ENCODE results near the gene ARHGEF40. TPM values are rescaled to one million over a fixed set of nuclear protein-coding genes. Genes with fewer than 3 reads are reported as not detected.

The ARHGEF40 gene
- total and polyA plus RNA-seq, 10 of the 15 experiments (the other 5 are each of a cell fraction or from before 2014, with no cell fraction given) = 0.03 to 0.31 (median 0.08) TPM; not detected in 2

DNA sequence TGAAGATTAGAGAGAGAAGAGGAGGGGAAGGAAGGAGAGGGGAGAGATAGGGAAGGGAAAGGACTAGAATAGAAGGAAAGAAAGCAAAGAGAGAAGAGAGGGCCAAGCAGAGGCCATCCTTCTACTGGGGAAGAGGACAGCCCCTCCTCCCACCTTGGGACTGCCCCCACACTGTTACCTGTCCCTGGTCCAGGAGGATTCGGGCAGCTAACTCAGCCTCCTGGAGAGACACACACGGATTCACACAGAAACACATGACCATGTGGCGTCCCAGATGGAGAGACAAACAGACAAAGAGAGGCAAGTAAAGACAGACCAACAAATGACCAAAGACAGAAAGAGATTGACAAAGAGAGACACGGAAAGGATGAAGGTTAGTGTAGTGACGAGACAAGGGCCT is 47.4 kb upstream of the ARHGEF40 start:
- Histone ChIP-seq H3K27me3 (replicated peaks in 1 of 2; ENCODE audit: control insufficient read depth in 2 of 2, insufficient read depth in 2 of 2, low read length in 1 of 2) (peaks cover 15 to 21% of the 10 kb centered on the region in 2 experiments), H3K4me1 (ENCODE audit: control insufficient read depth, insufficient read depth, low read length) (peaks cover 4% of the 10 kb centered on the region; the same call in 1 of the 2 replicates), H3K79me2 (ENCODE audit: control insufficient read depth, insufficient read depth, low read length) (no peaks in the 10 kb centered on the region), H3K9ac (ENCODE audit: control insufficient read depth, insufficient read depth, low read length) (no peak overlapping the region), H4K20me1 (ENCODE audit: control insufficient read depth, insufficient read depth) (no peaks in the 10 kb centered on the region), H3K4me2 (ENCODE audit: control insufficient read depth, insufficient read depth) (no peak overlapping the region), H3K27ac (ENCODE audit: control insufficient read depth, insufficient read depth) (no peak overlapping the region), H2AFZ (ENCODE audit: control insufficient read depth, low read depth, low read length) (no peak overlapping the region), H3K36me3 (ENCODE audit: control insufficient read depth in 2 of 2, insufficient read depth in 2 of 2, low read length in 1 of 2) (no peaks in the 10 kb centered on the region), H3K4me3 (no peak overlapping the region), H3K9me3 (replicated peaks; ENCODE audit: control insufficient read depth, insufficient read depth, low read length) (no peaks in the 10 kb centered on the region)
- intact Hi-C loops (cut with micrococcal nuclease; ENCODE audit: unreplicated experiment) (no loop called here), in situ Hi-C loops (cut with MboI) (no loop called here)
- 27% methylated on average over 5 of the region's 5 CpGs for WGBS (ENCODE audit: insufficient coverage, insufficient replicate concordance, low lambda C conversion rate, missing lambda C conversion rate)
- DNase-seq (ENCODE audit: low read depth, low spot score) = no peak
- no peak for ATAC-seq
- RAD21 ChIA-PET (ENCODE audit: unreplicated experiment) = interaction anchor here (1.4 kb wide), 1 partner anchor 82 kb away, joined by 3 read pairs; no protein-coding TSS in a partner anchor
- POLR2A ChIA-PET = no interaction called here
- SMC1A ChIA-PET (ENCODE audit: uncharacterized antibody, unreplicated experiment) = interaction anchor here (1.3 kb wide), 1 partner anchor 8 kb away, joined by 4 read pairs; no protein-coding TSS in a partner anchor
- CTCF ChIA-PET = interaction anchor here (1.4 to 1.9 kb wide), 2 partner anchors 8 to 70 kb away, joined by 3 to 6 read pairs; no protein-coding TSS in a partner anchor
- FAIRE-seq = no peak
- TF ChIP-seq PAX5 (IDR thresholded peaks at IDR 0.05; ENCODE audit: borderline replicate concordance, low read depth, low read length) (no peak), CREB1 (IDR thresholded peaks at IDR 0.05; ENCODE audit: low read depth) (no peak), ESRRA (IDR thresholded peaks at IDR 0.05; ENCODE audit: low read length) (no peak), CHD4 (IDR thresholded peaks at IDR 0.05) (no peak), ZNF274 (IDR thresholded peaks at IDR 0.05; ENCODE audit: insufficient read depth, insufficient read length) (no peak), NFYA (IDR thresholded peaks at IDR 0.05; ENCODE audit: borderline replicate concordance, low read depth, low read length) (no peak), SMC3 (IDR thresholded peaks at IDR 0.05; ENCODE audit: borderline replicate concordance, low read length) (no peak), EED (IDR thresholded peaks at IDR 0.05; ENCODE audit: low read depth) (no peak), MEF2B (IDR thresholded peaks at IDR 0.05; ENCODE audit: partially characterized antibody, poor library complexity, severe bottlenecking) (no peak)
- TF ChIP-seq, protein P1, sequence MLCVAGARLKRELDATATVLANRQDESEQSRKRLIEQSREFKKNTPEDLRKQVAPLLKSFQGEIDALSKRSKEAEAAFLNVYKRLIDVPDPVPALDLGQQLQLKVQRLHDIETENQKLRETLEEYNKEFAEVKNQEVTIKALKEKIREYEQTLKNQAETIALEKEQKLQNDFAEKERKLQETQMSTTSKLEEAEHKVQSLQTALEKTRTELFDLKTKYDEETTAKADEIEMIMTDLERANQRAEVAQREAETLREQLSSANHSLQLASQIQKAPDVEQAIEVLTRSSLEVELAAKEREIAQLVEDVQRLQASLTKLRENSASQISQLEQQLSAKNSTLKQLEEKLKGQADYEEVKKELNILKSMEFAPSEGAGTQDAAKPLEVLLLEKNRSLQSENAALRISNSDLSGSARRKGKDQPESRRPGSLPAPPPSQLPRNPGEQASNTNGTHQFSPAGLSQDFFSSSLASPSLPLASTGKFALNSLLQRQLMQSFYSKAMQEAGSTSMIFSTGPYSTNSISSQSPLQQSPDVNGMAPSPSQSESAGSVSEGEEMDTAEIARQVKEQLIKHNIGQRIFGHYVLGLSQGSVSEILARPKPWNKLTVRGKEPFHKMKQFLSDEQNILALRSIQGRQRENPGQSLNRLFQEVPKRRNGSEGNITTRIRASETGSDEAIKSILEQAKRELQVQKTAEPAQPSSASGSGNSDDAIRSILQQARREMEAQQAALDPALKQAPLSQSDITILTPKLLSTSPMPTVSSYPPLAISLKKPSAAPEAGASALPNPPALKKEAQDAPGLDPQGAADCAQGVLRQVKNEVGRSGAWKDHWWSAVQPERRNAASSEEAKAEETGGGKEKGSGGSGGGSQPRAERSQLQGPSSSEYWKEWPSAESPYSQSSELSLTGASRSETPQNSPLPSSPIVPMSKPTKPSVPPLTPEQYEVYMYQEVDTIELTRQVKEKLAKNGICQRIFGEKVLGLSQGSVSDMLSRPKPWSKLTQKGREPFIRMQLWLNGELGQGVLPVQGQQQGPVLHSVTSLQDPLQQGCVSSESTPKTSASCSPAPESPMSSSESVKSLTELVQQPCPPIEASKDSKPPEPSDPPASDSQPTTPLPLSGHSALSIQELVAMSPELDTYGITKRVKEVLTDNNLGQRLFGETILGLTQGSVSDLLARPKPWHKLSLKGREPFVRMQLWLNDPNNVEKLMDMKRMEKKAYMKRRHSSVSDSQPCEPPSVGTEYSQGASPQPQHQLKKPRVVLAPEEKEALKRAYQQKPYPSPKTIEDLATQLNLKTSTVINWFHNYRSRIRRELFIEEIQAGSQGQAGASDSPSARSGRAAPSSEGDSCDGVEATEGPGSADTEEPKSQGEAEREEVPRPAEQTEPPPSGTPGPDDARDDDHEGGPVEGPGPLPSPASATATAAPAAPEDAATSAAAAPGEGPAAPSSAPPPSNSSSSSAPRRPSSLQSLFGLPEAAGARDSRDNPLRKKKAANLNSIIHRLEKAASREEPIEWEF (IDR thresholded peaks at IDR 0.05; ENCODE audit: insufficient replicate concordance, low read depth, low read length) = no peak
- TF ChIP-seq, protein P2, sequence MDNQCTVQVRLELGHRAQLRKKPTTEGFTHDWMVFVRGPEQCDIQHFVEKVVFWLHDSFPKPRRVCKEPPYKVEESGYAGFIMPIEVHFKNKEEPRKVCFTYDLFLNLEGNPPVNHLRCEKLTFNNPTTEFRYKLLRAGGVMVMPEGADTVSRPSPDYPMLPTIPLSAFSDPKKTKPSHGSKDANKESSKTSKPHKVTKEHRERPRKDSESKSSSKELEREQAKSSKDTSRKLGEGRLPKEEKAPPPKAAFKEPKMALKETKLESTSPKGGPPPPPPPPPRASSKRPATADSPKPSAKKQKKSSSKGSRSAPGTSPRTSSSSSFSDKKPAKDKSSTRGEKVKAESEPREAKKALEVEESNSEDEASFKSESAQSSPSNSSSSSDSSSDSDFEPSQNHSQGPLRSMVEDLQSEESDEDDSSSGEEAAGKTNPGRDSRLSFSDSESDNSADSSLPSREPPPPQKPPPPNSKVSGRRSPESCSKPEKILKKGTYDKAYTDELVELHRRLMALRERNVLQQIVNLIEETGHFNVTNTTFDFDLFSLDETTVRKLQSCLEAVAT (IDR thresholded peaks at IDR 0.05) = no peak
- TF ChIP-seq, protein P3, sequence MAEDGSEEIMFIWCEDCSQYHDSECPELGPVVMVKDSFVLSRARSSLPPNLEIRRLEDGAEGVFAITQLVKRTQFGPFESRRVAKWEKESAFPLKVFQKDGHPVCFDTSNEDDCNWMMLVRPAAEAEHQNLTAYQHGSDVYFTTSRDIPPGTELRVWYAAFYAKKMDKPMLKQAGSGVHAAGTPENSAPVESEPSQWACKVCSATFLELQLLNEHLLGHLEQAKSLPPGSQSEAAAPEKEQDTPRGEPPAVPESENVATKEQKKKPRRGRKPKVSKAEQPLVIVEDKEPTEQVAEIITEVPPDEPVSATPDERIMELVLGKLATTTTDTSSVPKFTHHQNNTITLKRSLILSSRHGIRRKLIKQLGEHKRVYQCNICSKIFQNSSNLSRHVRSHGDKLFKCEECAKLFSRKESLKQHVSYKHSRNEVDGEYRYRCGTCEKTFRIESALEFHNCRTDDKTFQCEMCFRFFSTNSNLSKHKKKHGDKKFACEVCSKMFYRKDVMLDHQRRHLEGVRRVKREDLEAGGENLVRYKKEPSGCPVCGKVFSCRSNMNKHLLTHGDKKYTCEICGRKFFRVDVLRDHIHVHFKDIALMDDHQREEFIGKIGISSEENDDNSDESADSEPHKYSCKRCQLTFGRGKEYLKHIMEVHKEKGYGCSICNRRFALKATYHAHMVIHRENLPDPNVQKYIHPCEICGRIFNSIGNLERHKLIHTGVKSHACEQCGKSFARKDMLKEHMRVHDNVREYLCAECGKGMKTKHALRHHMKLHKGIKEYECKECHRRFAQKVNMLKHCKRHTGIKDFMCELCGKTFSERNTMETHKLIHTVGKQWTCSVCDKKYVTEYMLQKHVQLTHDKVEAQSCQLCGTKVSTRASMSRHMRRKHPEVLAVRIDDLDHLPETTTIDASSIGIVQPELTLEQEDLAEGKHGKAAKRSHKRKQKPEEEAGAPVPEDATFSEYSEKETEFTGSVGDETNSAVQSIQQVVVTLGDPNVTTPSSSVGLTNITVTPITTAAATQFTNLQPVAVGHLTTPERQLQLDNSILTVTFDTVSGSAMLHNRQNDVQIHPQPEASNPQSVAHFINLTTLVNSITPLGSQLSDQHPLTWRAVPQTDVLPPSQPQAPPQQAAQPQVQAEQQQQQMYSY (CRISPR knock-in tag; IDR thresholded peaks at IDR 0.05) = no peak
- BruUV-seq (replicated peaks) = no TSS peak

Measured in GM12878 (cell line).